Hematopoietic multipotent progenitor cell treated with erythropoietin and hydrocortisone succinate and interleukin-3 and kit ligand, for 6 days (in vitro differentiated cells): ENCODE results near the gene ITGAV.
A peak's percentile ranks its signal among the peaks of the same experiment; 100 is the strongest.

Experiments used
- DNase-seq: peaks from one replicate; pipeline ENCODE4 v3.0.0-alpha.2; 2015

ITGAV gene

GRCh38 chr2:186687807-186688211 is 98.0 kb downstream of the ITGAV start:
- no peak for DNase-seq

GRCh38 chr2:186688813-186689212 is 99.0 kb downstream of the ITGAV start:
- DNase-seq: no peak

- no peak for DNase-seq
Observed at GRCh38 chr2:186690786-186691185, 100.9 kb downstream of the ITGAV start.

- DNase-seq: no peak
Observed at GRCh38 chr2:186691231-186691630, 101.4 kb downstream of the ITGAV start.

- no peak for DNase-seq
Observed at GRCh38 chr2:186691900-186692299, 102.0 kb downstream of the ITGAV start.

GRCh38 chr2:186693446-186693832 is 103.6 kb downstream of the ITGAV start:
- peak; percentile 3 for DNase-seq

- DNase-seq: peak; percentile 9
Observed at GRCh38 chr2:186695081-186695756, 105.4 kb downstream of the ITGAV start.

GRCh38 chr2:186696290-186696689 is 106.4 kb downstream of the ITGAV start:
- DNase-seq: no peak

GRCh38 chr2:186696804-186697203 is 106.9 kb downstream of the ITGAV start:
- no peak for DNase-seq

- no peak for DNase-seq
Observed at GRCh38 chr2:186697536-186697935, 107.7 kb downstream of the ITGAV start.

GRCh38 chr2:186699742-186700141 is 109.9 kb downstream of the ITGAV start:
- no peak for DNase-seq

- no peak for DNase-seq
Observed at GRCh38 chr2:186702006-186702405, 112.2 kb downstream of the ITGAV start.

GRCh38 chr2:186702501-186702900 is 112.6 kb downstream of the ITGAV start:
- DNase-seq: no peak

GRCh38 chr2:186704897-186705296 is 115.0 kb downstream of the ITGAV start:
- no peak for DNase-seq

GRCh38 chr2:186709529-186710450 is 119.9 kb downstream of the ITGAV start:
- no peak for DNase-seq

GRCh38 chr2:186713691-186714090 is 123.8 kb downstream of the ITGAV start:
- DNase-seq: no peak

- no peak for DNase-seq
Observed at GRCh38 chr2:186714611-186715010, 124.8 kb downstream of the ITGAV start.

GRCh38 chr2:186716004-186716403 is 126.1 kb downstream of the ITGAV start:
- DNase-seq: no peak

GRCh38 chr2:186716899-186717298 is 127.0 kb downstream of the ITGAV start:
- DNase-seq: no peak

GRCh38 chr2:186717320-186718007 is 127.6 kb downstream of the ITGAV start:
- DNase-seq: no peak

GRCh38 chr2:186718122-186718521 is 128.3 kb downstream of the ITGAV start:
- DNase-seq: no peak

- no peak for DNase-seq
Observed at GRCh38 chr2:186718903-186719302, 129.0 kb downstream of the ITGAV start.

- no peak for DNase-seq
Observed at GRCh38 chr2:186721956-186722355, 132.1 kb downstream of the ITGAV start.

- DNase-seq: no peak
Observed at GRCh38 chr2:186724736-186725135, 134.9 kb downstream of the ITGAV start.
